SIG-M5 treated with dmso at 0.1 percent for 504 hours (cell line): ENCODE measurements around the gene UAP1.

Experiments
- DNase-seq: peaks from one replicate; lab custom pipeline; 2025; ENCODE audit not compliant: unreplicated experiment; lab: John Stamatoyannopoulos, UW

Gene UAP1

GRCh38 chr1:162561616-162562469, at the start of gene UAP1:
Gene UAP1, plus strand, starts transcription at chr1:162561722. Its CDS starts 4,347 bp downstream, at chr1:162566069.
- no peak for DNase-seq

- DNase-seq = no peak
Observed at GRCh38 chr1:162527314-162527713, 34.2 kb upstream of the UAP1 start.

GRCh38 chr1:162530307-162530987, 31.1 kb upstream of the UAP1 start:
- DNase-seq = peak; percentile 45

- DNase-seq = no peak
Observed at GRCh38 chr1:162530988-162531319, 30.6 kb upstream of the UAP1 start.

- no peak for DNase-seq
Observed at GRCh38 chr1:162535501-162535900, 26.0 kb upstream of the UAP1 start.

GRCh38 chr1:162536511-162536910, 25.0 kb upstream of the UAP1 start:
- DNase-seq = no peak

GRCh38 chr1:162537216-162537615, 24.3 kb upstream of the UAP1 start:
- DNase-seq = no peak

GRCh38 chr1:162538815-162539431, 22.6 kb upstream of the UAP1 start:
- DNase-seq = no peak

- DNase-seq = no peak
Observed at GRCh38 chr1:162541619-162542141, 19.8 kb upstream of the UAP1 start.

- DNase-seq = no peak
Observed at GRCh38 chr1:162543228-162543627, 18.3 kb upstream of the UAP1 start.

GRCh38 chr1:162548170-162548569, 13.4 kb upstream of the UAP1 start:
- no peak for DNase-seq

GRCh38 chr1:162549001-162549400, 12.5 kb upstream of the UAP1 start:
- DNase-seq = no peak

- DNase-seq = no peak
Observed at GRCh38 chr1:162550925-162551324, 10.6 kb upstream of the UAP1 start.

GRCh38 chr1:162551969-162552683, 9.4 kb upstream of the UAP1 start:
- DNase-seq = no peak

GRCh38 chr1:162552684-162553252, 8.8 kb upstream of the UAP1 start:
- no peak for DNase-seq

GRCh38 chr1:162554258-162554657, 7.3 kb upstream of the UAP1 start:
- no peak for DNase-seq

GRCh38 chr1:162557536-162557935, 4.0 kb upstream of the UAP1 start:
- no peak for DNase-seq

GRCh38 chr1:162560303-162561036, 1.1 kb upstream of the UAP1 start:
- DNase-seq = no peak

GRCh38 chr1:162561037-162561615, 396 bp upstream of the UAP1 start:
- DNase-seq = peak; percentile 98

- DNase-seq = peak; percentile 65
Observed at GRCh38 chr1:162562470-162562828, 927 bp downstream of the UAP1 start.
